ENCODE data around the gene GRK6.
A peak's percentile ranks its signal among the peaks of the same experiment; 100 is the strongest.

GRK6 gene

GRCh38 chr5:177402271-177403043 lies 24.0 kb upstream of the GRK6 start (continued):
- peak; percentile 78 for TF ChIP-seq SP2 (tag by site-specific recombination; IDR thresholded peaks at IDR 0.05)
- TF ChIP-seq ZBTB21 (tag by site-specific recombination; IDR thresholded peaks at IDR 0.05) = no peak
- 0 out of 2 replicates have a peak, but pooled peaks have one; percentile 53 for TF ChIP-seq ZNF394 (tag by site-specific recombination; IDR thresholded peaks at IDR 0.05; ENCODE audit: borderline replicate concordance)
- no peak for TF ChIP-seq ZNF596 (tag by site-specific recombination; IDR thresholded peaks at IDR 0.05)
- peak; percentile 95 for TF ChIP-seq ZXDB (tag by site-specific recombination; IDR thresholded peaks at IDR 0.05)
- TF ChIP-seq PATZ1 (tag by site-specific recombination; IDR thresholded peaks at IDR 0.05) = peak; percentile 72
- no peak for TF ChIP-seq HOXA7 (CRISPR knock-in tag; IDR thresholded peaks at IDR 0.05; ENCODE audit: borderline replicate concordance)
- TF ChIP-seq KLF7 (tag by site-specific recombination; IDR thresholded peaks at IDR 0.05; ENCODE audit: borderline replicate concordance) = peak; percentile 65; the same call in 1 of the 2 replicates
- TF ChIP-seq REPIN1 (tag by site-specific recombination; IDR thresholded peaks at IDR 0.05; ENCODE audit: low read depth) = no peak
- TF ChIP-seq ZNF311 (tag by site-specific recombination; IDR thresholded peaks at IDR 0.05; ENCODE audit: borderline replicate concordance) = no peak
- TF ChIP-seq ZNF510 (tag by site-specific recombination; IDR thresholded peaks at IDR 0.05; ENCODE audit: insufficient replicate concordance) = no peak
- TF ChIP-seq PRDM1 (tag by site-specific recombination; IDR thresholded peaks at IDR 0.05) = no peak
- peak; percentile 73; the same call in 1 of the 2 replicates for TF ChIP-seq BCL11B (tag by site-specific recombination; IDR thresholded peaks at IDR 0.05; ENCODE audit: low read depth)
- no peak for TF ChIP-seq ZNF704 (tag by site-specific recombination; IDR thresholded peaks at IDR 0.05)
- no peak for TF ChIP-seq ZNF530 (tag by site-specific recombination; IDR thresholded peaks at IDR 0.05; ENCODE audit: low read depth)
- TF ChIP-seq ZBTB48 (tag by site-specific recombination; IDR thresholded peaks at IDR 0.05) = peak; percentile 90
- no peak; the same call in none of the 2 replicates for TF ChIP-seq KLF1 (tag by site-specific recombination; IDR thresholded peaks at IDR 0.05)
- TF ChIP-seq YY1 (tag by site-specific recombination; IDR thresholded peaks at IDR 0.05) = 0 out of 2 replicates have a peak, but pooled peaks have one; percentile 20
- TF ChIP-seq ZNF266 (tag by site-specific recombination; IDR thresholded peaks at IDR 0.05; ENCODE audit: low read depth) = no peak
- no peak; the same call in 1 of the 2 replicates for TF ChIP-seq ZNF654 (tag by site-specific recombination; IDR thresholded peaks at IDR 0.05; ENCODE audit: low read depth)
- no peak for TF ChIP-seq ZNF548 (tag by site-specific recombination; IDR thresholded peaks at IDR 0.05)
- TF ChIP-seq, protein P1, sequence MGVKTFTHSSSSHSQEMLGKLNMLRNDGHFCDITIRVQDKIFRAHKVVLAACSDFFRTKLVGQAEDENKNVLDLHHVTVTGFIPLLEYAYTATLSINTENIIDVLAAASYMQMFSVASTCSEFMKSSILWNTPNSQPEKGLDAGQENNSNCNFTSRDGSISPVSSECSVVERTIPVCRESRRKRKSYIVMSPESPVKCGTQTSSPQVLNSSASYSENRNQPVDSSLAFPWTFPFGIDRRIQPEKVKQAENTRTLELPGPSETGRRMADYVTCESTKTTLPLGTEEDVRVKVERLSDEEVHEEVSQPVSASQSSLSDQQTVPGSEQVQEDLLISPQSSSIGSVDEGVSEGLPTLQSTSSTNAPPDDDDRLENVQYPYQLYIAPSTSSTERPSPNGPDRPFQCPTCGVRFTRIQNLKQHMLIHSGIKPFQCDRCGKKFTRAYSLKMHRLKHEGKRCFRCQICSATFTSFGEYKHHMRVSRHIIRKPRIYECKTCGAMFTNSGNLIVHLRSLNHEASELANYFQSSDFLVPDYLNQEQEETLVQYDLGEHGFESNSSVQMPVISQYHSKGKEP (tag by site-specific recombination; IDR thresholded peaks at IDR 0.05) = 0 out of 2 replicates have a peak, but pooled peaks have one; percentile 18
- peak; percentile 76 for TF ChIP-seq ZNF366 (tag by site-specific recombination; conservative IDR thresholded peaks at IDR 0.05)
- TF ChIP-seq ZNF341 (tag by site-specific recombination; IDR thresholded peaks at IDR 0.05; ENCODE audit: low read depth) = peak; percentile 92
- TF ChIP-seq ZNF350 (tag by site-specific recombination; IDR thresholded peaks at IDR 0.05) = no peak
- TF ChIP-seq, protein P2, sequence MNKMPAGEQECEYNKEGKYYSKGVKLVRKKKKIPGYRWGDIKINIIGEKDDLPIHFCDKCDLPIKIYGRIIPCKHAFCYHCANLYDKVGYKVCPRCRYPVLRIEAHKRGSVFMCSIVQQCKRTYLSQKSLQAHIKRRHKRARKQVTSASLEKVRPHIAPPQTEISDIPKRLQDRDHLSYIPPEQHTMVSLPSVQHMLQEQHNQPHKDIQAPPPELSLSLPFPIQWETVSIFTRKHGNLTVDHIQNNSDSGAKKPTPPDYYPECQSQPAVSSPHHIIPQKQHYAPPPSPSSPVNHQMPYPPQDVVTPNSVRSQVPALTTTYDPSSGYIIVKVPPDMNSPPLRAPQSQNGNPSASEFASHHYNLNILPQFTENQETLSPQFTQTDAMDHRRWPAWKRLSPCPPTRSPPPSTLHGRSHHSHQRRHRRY (tag by site-specific recombination; IDR thresholded peaks at IDR 0.05) = no peak
- no peak for TF ChIP-seq SETDB1 (IDR thresholded peaks at IDR 0.05; ENCODE audit: insufficient read length, low read length)
- TF ChIP-seq ZNF580 (tag by site-specific recombination; IDR thresholded peaks at IDR 0.05) = 0 out of 2 replicates have a peak, but pooled peaks have one; percentile 1
- peak; percentile 95 for TF ChIP-seq ZBTB11 (tag by site-specific recombination; conservative IDR thresholded peaks at IDR 0.05; ENCODE audit: low read depth)
- TF ChIP-seq ZNF391 (tag by site-specific recombination; IDR thresholded peaks at IDR 0.05; ENCODE audit: borderline replicate concordance, low read depth) = peak; percentile 52; the same call in 1 of the 2 replicates
